Keratinocyte (primary cell): Measurements from ENCODE around the gene SIGLEC8. TPM values are rescaled to one million over a fixed set of nuclear protein-coding genes. Genes with fewer than 3 reads are reported as not detected.

Experiments used
- DNase-seq: peaks from one replicate; pipeline ENCODE4 v3.0.0-alpha.2; 2011; ENCODE audit warnings: low read depth, missing footprints, low spot score
- FAIRE-seq: peaks from 2 replicates; lab custom pipeline; 2011; peaks lifted over from hg19 to GRCh38; lab: Jason Lieb, UNC
- H2AFZ ChIP-seq: 2 replicates; pipeline ENCODE4 v1.6.0; 2012; ENCODE audit warnings: low read length, control low read depth, inconsistent platforms; ENCODE audit not compliant: control insufficient read depth
- H3K27ac ChIP-seq: 2 replicates; pipeline ENCODE4 v1.5.1; 2011; ENCODE audit warnings: low read length; ENCODE audit not compliant: control insufficient read depth, insufficient read depth
- H3K27me3 ChIP-seq: 3 replicates; pipeline ENCODE4 v1.6.0; 2011; ENCODE audit warnings: low read length; ENCODE audit not compliant: control insufficient read depth, insufficient read depth; ENCODE audit errors: extremely low read depth
- H3K36me3 ChIP-seq, 2 experiments: 2 replicates in 1 of 2; 3 replicates in 1 of 2; pipeline ENCODE4 v1.5.1; 2011; ENCODE audit warnings: low read length in 2 of 2, mild to moderate bottlenecking in 1 of 2; ENCODE audit not compliant: control insufficient read depth in 2 of 2, insufficient read depth in 2 of 2; ENCODE audit errors: extremely low read depth in 1 of 2
- H3K4me1 ChIP-seq: 3 replicates; pipeline ENCODE4 v1.5.1; 2011; ENCODE audit warnings: low read length; ENCODE audit not compliant: control insufficient read depth, insufficient read depth; ENCODE audit errors: extremely low read depth
- H3K4me2 ChIP-seq: 3 replicates; pipeline ENCODE4 v1.6.0; 2011; ENCODE audit warnings: low read depth, low read length; ENCODE audit not compliant: control insufficient read depth, insufficient read depth; ENCODE audit errors: extremely low read depth
- H3K4me3 ChIP-seq, 3 experiments: fragments of 200-600 bp in 1 of 3; sonication (generic) in 1 of 3; 2 replicates in 2 of 3; 3 replicates in 1 of 3; pipeline ENCODE4 v1.5.1; 2011 to 2016; ENCODE audit warnings: low read length in 3 of 3, mild to moderate bottlenecking in 3 of 3, control low read depth in 2 of 3, inconsistent platforms in 1 of 3, low read depth in 1 of 3, mixed read lengths in 1 of 3, mixed run types in 1 of 3, moderate library complexity in 1 of 3; ENCODE audit not compliant: control insufficient read depth in 2 of 3, insufficient read depth in 2 of 3; ENCODE audit errors: extremely low read depth in 1 of 3
- H3K79me2 ChIP-seq: 2 replicates; pipeline ENCODE4 v1.6.0; 2012; ENCODE audit warnings: low read length; ENCODE audit not compliant: control insufficient read depth, insufficient read depth
- H3K9ac ChIP-seq: 3 replicates; pipeline ENCODE4 v1.6.0; 2011; ENCODE audit warnings: low read length; ENCODE audit not compliant: control insufficient read depth, insufficient read depth; ENCODE audit errors: extremely low read depth
- H3K9me1 ChIP-seq: 3 replicates; pipeline ENCODE4 v1.6.0; 2011; ENCODE audit warnings: low read length; ENCODE audit not compliant: control insufficient read depth, insufficient read depth; ENCODE audit errors: extremely low read depth
- H3K9me3 ChIP-seq: 2 replicates; pipeline ENCODE4 v1.5.1; 2012; ENCODE audit warnings: low read depth, low read length; ENCODE audit not compliant: control insufficient read depth
- H4K20me1 ChIP-seq: 3 replicates; pipeline ENCODE4 v1.6.0; 2011; ENCODE audit warnings: low read length; ENCODE audit not compliant: control insufficient read depth, insufficient read depth; ENCODE audit errors: extremely low read depth
- EZH2 ChIP-seq: IDR thresholded peaks from one replicate; pipeline ENCODE4 v1.6.1; 2012; ENCODE audit warnings: inconsistent platforms, mild to moderate bottlenecking, low read length, moderate library complexity
- dilution Hi-C: fragments of 300-500 bp; cut with MboI; formaldehyde crosslinking; loops from one replicate; pipeline ENCODE4 v1.7.0; 2020; ENCODE audit warnings: low sequenced_read_pairs; ENCODE audit not compliant: extremely low pct_ligation_motif_present
- polyA plus RNA-seq, 5 experiments: library from polyadenylated mRNA; depleted of rRNA in 3 of 5; stranded (reverse) in 3 of 5; stranded (forward) in 1 of 5; unstranded in 1 of 5; fragments of >200 nt; gene quantifications; 1 replicate in 1 of 5; 2 replicates in 3 of 5; 3 replicates in 1 of 5; pipeline versions ENCODE4 v1.2.1 to v1.2.3, GENCODE V29; 2011 to 2012; ENCODE audit warnings: missing spikeins in 2 of 5, low read depth in 1 of 5, low replicate concordance in 1 of 5
- TF ChIP-seq, protein P1 (sequence below), 3 experiments: IDR thresholded peaks in 1 of 3; conservative IDR thresholded peaks in 1 of 3; optimal IDR thresholded peaks in 1 of 3; 2 replicates in 2 of 3; 3 replicates in 1 of 3; pipeline versions ENCODE3 to v1.5.1; 2011; ENCODE audit warnings: low read length in 3 of 3, mild to moderate bottlenecking in 3 of 3, moderate library complexity in 2 of 3, control low read depth in 1 of 3, inconsistent platforms in 1 of 3; ENCODE audit not compliant: insufficient read depth in 2 of 3; ENCODE audit errors: extremely low read depth in 1 of 3

Gene SIGLEC8
- polyA plus RNA-seq, 1 donor (not counting 4 experiments of a cell fraction or from before 2014, with no cell fraction given), result not detected

- H3K27ac ChIP-seq, result no peak overlapping the region
- no peaks in the 10 kb centered on the region for H3K9me3 ChIP-seq
- no peak overlapping the region for H2AFZ ChIP-seq
- H3K4me2 ChIP-seq, result no peak overlapping the region
- H3K27me3 ChIP-seq, result no peaks in the 10 kb centered on the region
- H4K20me1 ChIP-seq, result no peaks in the 10 kb centered on the region
- H3K36me3 ChIP-seq, result no peaks in the 10 kb centered on the region
- DNase-seq, result no peak
- no peak for TF ChIP-seq EZH2
- TF ChIP-seq, protein P1, sequence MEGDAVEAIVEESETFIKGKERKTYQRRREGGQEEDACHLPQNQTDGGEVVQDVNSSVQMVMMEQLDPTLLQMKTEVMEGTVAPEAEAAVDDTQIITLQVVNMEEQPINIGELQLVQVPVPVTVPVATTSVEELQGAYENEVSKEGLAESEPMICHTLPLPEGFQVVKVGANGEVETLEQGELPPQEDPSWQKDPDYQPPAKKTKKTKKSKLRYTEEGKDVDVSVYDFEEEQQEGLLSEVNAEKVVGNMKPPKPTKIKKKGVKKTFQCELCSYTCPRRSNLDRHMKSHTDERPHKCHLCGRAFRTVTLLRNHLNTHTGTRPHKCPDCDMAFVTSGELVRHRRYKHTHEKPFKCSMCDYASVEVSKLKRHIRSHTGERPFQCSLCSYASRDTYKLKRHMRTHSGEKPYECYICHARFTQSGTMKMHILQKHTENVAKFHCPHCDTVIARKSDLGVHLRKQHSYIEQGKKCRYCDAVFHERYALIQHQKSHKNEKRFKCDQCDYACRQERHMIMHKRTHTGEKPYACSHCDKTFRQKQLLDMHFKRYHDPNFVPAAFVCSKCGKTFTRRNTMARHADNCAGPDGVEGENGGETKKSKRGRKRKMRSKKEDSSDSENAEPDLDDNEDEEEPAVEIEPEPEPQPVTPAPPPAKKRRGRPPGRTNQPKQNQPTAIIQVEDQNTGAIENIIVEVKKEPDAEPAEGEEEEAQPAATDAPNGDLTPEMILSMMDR (optimal IDR thresholded peaks at IDR 0.05 in 1 of 3, IDR thresholded peaks at IDR 0.05 in 1 of 3, conservative IDR thresholded peaks at IDR 0.05 in 1 of 3; ENCODE audit: extremely low read depth in 1 of 3, insufficient read depth in 2 of 3, low read length in 3 of 3), result no peak
- dilution Hi-C loops, result no loop called here
- no peak for FAIRE-seq
- no peak overlapping the region for H3K9ac ChIP-seq
- H3K79me2 ChIP-seq, result no peaks in the 10 kb centered on the region
- no peaks in the 10 kb centered on the region for H3K4me1 ChIP-seq
- H3K9me1 ChIP-seq, result no peaks in the 10 kb centered on the region
- H3K4me3 ChIP-seq, result no peak overlapping the region
Measured at GRCh38 chr19:51461723-51462161, 3.5 kb upstream of the SIGLEC8 start.

DNA sequence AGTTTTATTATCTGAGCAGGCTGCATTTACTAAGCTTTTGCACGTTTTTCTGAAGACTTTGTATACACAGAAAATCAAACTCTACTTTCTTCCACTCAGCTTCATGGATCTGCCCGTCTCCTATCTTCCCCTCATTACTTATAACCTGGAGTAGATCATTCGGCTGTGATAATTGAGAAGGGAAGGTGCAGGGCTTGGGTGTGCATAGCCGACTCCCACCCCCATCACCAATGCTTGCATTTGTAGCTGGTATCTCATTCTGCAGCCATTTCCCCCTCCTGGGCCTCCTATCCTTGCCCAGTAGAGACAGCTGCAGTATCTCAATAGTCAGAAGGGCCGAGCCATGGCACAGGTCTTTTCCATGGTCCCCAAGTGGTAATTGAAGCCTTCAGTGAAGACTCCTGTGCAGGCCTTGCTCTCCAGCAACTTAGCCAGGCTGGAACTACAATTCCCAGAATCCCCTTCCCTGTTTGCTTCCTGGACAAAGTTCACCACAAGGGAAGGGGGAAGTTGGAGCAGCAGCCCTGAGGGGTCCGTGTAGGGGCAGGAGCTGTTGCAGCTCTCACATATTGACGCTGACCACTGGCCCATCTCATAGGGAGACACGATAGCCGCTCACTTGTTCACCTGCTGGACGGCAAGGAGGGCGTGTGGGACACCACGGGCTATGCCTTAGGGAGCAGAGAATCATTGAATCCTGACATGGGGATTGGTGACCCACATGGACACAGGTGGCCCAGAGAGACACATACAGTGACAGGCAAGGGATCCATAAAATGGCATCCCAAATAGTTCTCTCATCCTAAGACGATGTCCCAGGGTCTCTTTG, 2.1 kb upstream of the SIGLEC8 start:
- DNase-seq (no peak), FAIRE-seq (no peak)
- Histone ChIP-seq H3K4me1 (no peaks in the 10 kb centered on the region), H3K9me1 (no peaks in the 10 kb centered on the region), H3K4me2 (no peak overlapping the region), H3K36me3 (no peaks in the 10 kb centered on the region), H3K27ac (no peak overlapping the region), H4K20me1 (no peaks in the 10 kb centered on the region), H3K9ac (no peak overlapping the region), H3K9me3 (no peaks in the 10 kb centered on the region), H3K4me3 (no peak overlapping the region), H2AFZ (no peak overlapping the region), H3K79me2 (no peaks in the 10 kb centered on the region), H3K27me3 (no peaks in the 10 kb centered on the region)
- dilution Hi-C loops, result no loop called here
- TF ChIP-seq, protein P1 (optimal IDR thresholded peaks at IDR 0.05 in 1 of 3, IDR thresholded peaks at IDR 0.05 in 1 of 3, conservative IDR thresholded peaks at IDR 0.05 in 1 of 3; ENCODE audit: extremely low read depth in 1 of 3, insufficient read depth in 2 of 3, low read length in 3 of 3), result no peak
- no peak for TF ChIP-seq EZH2
